Uterus (tissue), 4 donors: ENCODE measurements around the gene CADM2. TPM values are rescaled to one million over a fixed set of nuclear protein-coding genes. Genes with fewer than 3 reads are reported as not detected.
A peak's percentile ranks its signal among the peaks of the same experiment; 100 is the strongest.

Experiments used
- DNase-seq, 2 donors: peaks; one replicate each; pipeline ENCODE4 v3.0.0-alpha.2; 2019 to 2020
- H3K27ac ChIP-seq, 2 donors: fragments of 200-600 bp; sonication (generic); 1 replicate in 1 of 2; 2 replicates in 1 of 2; pipeline ENCODE4 v1.5.1; 2016 to 2018
- H3K27me3 ChIP-seq, 2 donors: fragments of 200-600 bp; sonication (generic); one replicate each; pipeline ENCODE4 v1.5.1; 2018 to 2019; ENCODE audit warnings: control low read depth in 1 of 2
- H3K36me3 ChIP-seq, 2 donors: fragments of 200-600 bp; sonication (generic); one replicate each; pipeline ENCODE4 v1.5.1; 2019; ENCODE audit warnings: control low read depth in 1 of 2
- H3K4me1 ChIP-seq, 2 donors: fragments of 200-600 bp; sonication (generic); one replicate each; pipeline ENCODE4 v1.5.1; 2018 to 2019; ENCODE audit warnings: control low read depth in 1 of 2
- H3K4me3 ChIP-seq, 2 donors: fragments of 200-600 bp; sonication (generic); 1 replicate in 1 of 2; 2 replicates in 1 of 2; pipeline ENCODE4 v1.5.1; 2018 to 2019; ENCODE audit warnings: mild to moderate bottlenecking in 1 of 2
- H3K9me3 ChIP-seq, 2 donors: fragments of 200-600 bp; sonication (generic); one replicate each; pipeline ENCODE4 v1.5.1; 2019; ENCODE audit warnings: control low read depth in 1 of 2
- POLR2A ChIP-seq, 2 donors: fragments of 450-650 bp; IDR thresholded peaks; one replicate each; pipeline ENCODE4 v1.6.1; 2016; ENCODE audit warnings: antibody characterized with exemption in 2 of 2, mild to moderate bottlenecking in 1 of 2, moderate library complexity in 1 of 2
- intact Hi-C: fragments of 100-400 bp; cut with DNase I; formaldehyde crosslinking; loops from one replicate; pipeline ENCODE4 v1.15.1; 2023; ENCODE audit warnings: low total_unique reads
- total RNA-seq, 4 donors: library from RNA; depleted of rRNA in 3 of 4; stranded (reverse); fragments of >200 nt in 3 of 4; gene quantifications; one replicate each; pipeline versions ENCODE4 v1.1.0 to v1.2.4, GENCODE V29; 2014 to 2023
- TF ChIP-seq, protein P1 (sequence below), 4 experiments: fragments of 200-600 bp in 2 of 4; fragments of 450-650 bp in 2 of 4; sonication (generic) in 2 of 4; IDR thresholded peaks; one replicate each; pipeline ENCODE4 v1.5.1; 2016 to 2019; ENCODE audit warnings: antibody characterized with exemption in 4 of 4, mild to moderate bottlenecking in 2 of 4, moderate library complexity in 1 of 4
- donor health status: DM: yes; HTN: yes; CAD: no.

The CADM2 gene
- total RNA-seq, 4 donors from 2014 or later: 0.29 to 6.6 (median 0.85) TPM; not detected in 1

DNA sequence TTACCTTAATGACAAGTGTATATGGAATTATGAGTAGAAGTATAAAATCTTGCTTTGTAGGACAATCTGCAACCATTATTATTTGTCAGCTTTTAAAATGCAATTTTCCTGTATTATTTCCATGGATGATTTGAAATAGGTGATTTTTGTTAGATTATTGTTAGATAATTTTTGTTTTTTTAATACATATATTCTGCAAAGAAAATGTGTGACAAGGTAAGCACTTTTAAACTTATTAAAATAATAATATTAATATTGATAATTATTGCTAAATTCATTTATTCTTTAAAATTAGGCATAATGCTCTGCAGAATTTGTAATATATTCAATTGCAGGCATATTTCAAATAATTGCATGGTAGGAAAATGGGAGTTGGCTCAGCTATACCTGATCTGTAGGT lies 329.5 kb downstream of the CADM2 start:
- Histone ChIP-seq H3K4me3 (no peak overlapping the region), H3K36me3 (no peaks in the 10 kb centered on the region), H3K9me3 (no peaks in the 10 kb centered on the region), H3K27ac (no peak overlapping the region), H3K27me3 (no peaks in the 10 kb centered on the region), H3K4me1 (no peaks in the 10 kb centered on the region)
- TF ChIP-seq POLR2A (IDR thresholded peaks at IDR 0.05): no peak
- TF ChIP-seq, protein P1, sequence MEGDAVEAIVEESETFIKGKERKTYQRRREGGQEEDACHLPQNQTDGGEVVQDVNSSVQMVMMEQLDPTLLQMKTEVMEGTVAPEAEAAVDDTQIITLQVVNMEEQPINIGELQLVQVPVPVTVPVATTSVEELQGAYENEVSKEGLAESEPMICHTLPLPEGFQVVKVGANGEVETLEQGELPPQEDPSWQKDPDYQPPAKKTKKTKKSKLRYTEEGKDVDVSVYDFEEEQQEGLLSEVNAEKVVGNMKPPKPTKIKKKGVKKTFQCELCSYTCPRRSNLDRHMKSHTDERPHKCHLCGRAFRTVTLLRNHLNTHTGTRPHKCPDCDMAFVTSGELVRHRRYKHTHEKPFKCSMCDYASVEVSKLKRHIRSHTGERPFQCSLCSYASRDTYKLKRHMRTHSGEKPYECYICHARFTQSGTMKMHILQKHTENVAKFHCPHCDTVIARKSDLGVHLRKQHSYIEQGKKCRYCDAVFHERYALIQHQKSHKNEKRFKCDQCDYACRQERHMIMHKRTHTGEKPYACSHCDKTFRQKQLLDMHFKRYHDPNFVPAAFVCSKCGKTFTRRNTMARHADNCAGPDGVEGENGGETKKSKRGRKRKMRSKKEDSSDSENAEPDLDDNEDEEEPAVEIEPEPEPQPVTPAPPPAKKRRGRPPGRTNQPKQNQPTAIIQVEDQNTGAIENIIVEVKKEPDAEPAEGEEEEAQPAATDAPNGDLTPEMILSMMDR (IDR thresholded peaks at IDR 0.05): no peak
- intact Hi-C loops: no loop called here
- DNase-seq: no peak

DNA sequence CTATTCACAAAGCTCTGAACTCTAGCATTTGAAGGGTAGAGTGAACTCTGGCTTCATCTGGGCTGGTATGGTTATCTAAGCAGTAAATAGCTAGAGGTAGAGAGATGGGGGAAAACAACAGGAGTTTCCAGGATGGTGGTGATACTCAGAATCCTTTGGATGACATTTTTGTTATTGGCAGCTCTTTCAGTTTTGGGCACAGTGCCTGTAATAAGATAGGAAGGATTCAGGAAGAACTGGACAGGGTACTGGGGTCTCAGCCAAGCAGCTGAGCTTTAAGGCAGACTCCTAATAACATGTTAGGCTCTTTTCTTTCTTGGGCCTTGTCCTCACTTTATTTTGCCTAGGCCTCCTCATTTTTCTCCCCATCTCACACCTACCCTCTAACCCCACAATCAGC lies 338.5 kb downstream of the CADM2 start:
- Histone ChIP-seq H3K27me3 (no peaks in the 10 kb centered on the region), H3K27ac (no peak overlapping the region), H3K4me1 (no peaks in the 10 kb centered on the region), H3K4me3 (no peak overlapping the region), H3K36me3 (no peaks in the 10 kb centered on the region), H3K9me3 (no peaks in the 10 kb centered on the region)
- no peak for DNase-seq
- TF ChIP-seq POLR2A (IDR thresholded peaks at IDR 0.05): no peak
- TF ChIP-seq, protein P1 (IDR thresholded peaks at IDR 0.05): no peak
- intact Hi-C loops: no loop called here

DNA sequence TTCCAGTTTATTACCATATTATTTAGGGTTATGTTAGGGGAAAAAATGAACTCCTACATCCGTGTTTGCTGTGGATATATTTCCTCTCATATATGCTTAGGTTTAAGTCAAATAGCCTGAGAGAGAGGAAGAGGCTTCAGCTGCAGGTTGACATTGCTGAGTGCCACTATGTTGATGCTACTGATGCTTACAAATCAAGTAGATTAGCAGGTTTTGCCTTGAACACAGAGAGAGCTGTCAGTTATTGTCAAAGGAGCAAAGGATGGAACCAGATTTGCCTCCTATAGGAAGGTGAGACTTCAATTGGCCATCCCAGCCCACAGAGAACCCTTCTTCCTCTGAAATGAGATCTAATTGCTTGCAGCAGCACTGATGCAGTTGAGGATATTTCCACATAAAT lies 339.2 kb downstream of the CADM2 start:
- H3K9me3 ChIP-seq: no peaks in the 10 kb centered on the region

DNA sequence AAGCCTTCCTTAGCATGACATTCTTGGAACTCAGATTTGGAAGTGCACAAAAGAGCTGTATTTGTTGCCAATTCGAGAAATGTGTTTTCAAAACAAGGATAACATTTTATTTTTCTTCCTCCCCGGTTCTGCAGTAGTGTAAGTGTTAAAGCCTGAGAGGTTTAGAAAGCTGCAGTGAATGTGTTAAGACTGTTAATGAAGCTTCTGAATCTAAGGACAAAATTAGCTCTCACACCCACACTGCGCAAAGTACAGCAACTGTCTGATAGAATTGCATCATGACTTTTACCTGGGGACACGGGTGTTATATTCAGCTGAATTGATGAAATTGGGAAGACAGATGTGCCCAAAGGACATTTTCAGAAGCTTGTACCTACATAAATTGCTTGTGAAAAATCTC lies 344.4 kb downstream of the CADM2 start:
- no peak overlapping the region for H3K27ac ChIP-seq
- no peaks in the 10 kb centered on the region for H3K27me3 ChIP-seq
- no peak overlapping the region for H3K4me3 ChIP-seq
- H3K36me3 ChIP-seq: no peaks in the 10 kb centered on the region
- TF ChIP-seq POLR2A (IDR thresholded peaks at IDR 0.05): no peak
- TF ChIP-seq, protein P1 (IDR thresholded peaks at IDR 0.05): no peak
- H3K9me3 ChIP-seq: no peaks in the 10 kb centered on the region
- DNase-seq: no peak
- no peaks in the 10 kb centered on the region for H3K4me1 ChIP-seq
- intact Hi-C loops: no loop called here

More for the DNA sequence above, 339.2 kb downstream of the CADM2 start:
- Histone ChIP-seq H3K4me3 (no peak overlapping the region), H3K36me3 (no peaks in the 10 kb centered on the region), H3K27ac (no peak overlapping the region), H3K4me1 (no peaks in the 10 kb centered on the region), H3K27me3 (no peaks in the 10 kb centered on the region)
- intact Hi-C loops: no loop called here
- no peak for DNase-seq
- no peak for TF ChIP-seq POLR2A (IDR thresholded peaks at IDR 0.05)
- TF ChIP-seq, protein P1 (IDR thresholded peaks at IDR 0.05): no peak

DNA sequence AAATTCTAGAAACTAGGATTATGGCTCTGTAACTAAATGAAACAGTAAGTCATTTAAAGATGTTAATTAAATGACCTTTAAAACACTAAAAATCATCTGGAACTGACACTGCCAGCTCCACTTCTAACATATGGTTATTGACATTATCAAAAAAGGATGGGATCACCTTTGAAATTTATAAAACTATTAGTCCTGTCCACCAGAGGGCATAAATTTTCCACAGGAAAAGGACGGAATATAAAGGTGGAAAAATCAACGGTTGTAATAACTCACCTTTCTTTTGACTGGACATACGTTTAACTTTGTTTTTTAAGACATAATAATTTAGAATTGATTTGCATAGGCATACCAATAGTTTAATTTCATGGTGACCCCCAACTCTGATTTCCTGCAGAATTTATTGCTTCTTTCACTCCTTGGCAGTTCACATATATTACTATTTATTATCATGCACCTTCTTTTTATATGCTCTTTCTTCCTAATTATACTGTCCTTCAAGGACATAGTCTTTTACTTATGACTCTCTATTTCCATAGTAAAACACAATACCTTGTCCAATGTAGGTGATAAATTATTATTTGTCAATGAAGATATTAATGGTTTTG lies 345.7 kb downstream of the CADM2 start:
- no peak overlapping the region for H3K27ac ChIP-seq
- intact Hi-C loops: no loop called here

More for the DNA sequence above, 345.7 kb downstream of the CADM2 start:
- H3K4me1 ChIP-seq: no peaks in the 10 kb centered on the region
- no peak for TF ChIP-seq POLR2A (IDR thresholded peaks at IDR 0.05)
- TF ChIP-seq, protein P1 (IDR thresholded peaks at IDR 0.05): peak in 1 of 4 experiments; percentile 18
- no peaks in the 10 kb centered on the region for H3K36me3 ChIP-seq
- DNase-seq: no peak
- no peaks in the 10 kb centered on the region for H3K9me3 ChIP-seq
- no peak overlapping the region for H3K4me3 ChIP-seq
- H3K27me3 ChIP-seq: no peaks in the 10 kb centered on the region
